ENCODE results near the gene PAFAH1B2.

Gene PAFAH1B2

DNA sequence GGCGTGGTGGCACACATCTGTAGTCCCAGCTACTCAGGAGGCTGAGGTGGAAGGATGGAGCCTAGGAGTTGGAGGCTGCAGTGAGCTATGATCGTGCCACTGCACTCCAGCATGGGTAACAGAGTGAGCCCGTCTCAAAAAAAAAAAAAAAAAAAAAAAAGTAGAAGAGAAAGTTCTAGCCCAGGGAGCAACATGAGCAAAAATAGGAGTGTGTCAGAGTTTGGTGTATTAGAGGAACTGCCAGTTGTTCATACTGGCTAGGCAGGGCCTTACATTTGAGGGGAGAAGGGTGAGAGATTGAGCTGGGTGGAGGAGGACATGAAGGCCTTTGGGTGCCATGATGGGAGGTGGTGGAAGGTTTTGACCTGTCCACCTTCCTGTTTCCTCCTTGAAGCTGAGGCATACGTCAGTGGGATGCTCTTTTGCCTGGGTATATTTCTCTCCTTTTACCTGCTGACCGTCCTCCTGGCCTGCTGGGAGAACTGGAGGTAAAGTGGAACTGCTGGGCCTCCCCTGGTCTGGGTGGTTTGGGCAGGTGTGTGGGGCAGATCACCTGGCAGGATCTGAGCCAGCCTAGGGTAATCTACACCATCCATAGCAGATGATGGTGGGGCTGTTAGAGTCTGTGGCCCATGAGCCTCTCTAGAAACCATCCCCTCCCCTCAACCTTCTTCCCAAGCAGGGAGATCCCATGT is 41.8 kb downstream of the PAFAH1B2 start:
- H3K4me3 ChIP-seq (ENCODE audit: low read length) = no peak overlapping the region
- TF ChIP-seq ZNF274 (IDR thresholded peaks at IDR 0.05; ENCODE audit: low read depth, low read length) = no peak

GRCh38 chr11:117186431-117186761 is 42.3 kb downstream of the PAFAH1B2 start:
- TF ChIP-seq ZNF274 (IDR thresholded peaks at IDR 0.05; ENCODE audit: low read depth, low read length) = no peak

GRCh38 chr11:117187007-117187406 is 42.9 kb downstream of the PAFAH1B2 start:
- no peak overlapping the region for H3K4me3 ChIP-seq (ENCODE audit: low read length)

More at GRCh38 chr11:117186431-117186761, 42.3 kb downstream of the PAFAH1B2 start:
- H3K4me3 ChIP-seq (ENCODE audit: low read length) = no peak overlapping the region

GRCh38 chr11:117187428-117187798 is 43.3 kb downstream of the PAFAH1B2 start:
- no peak overlapping the region for H3K4me3 ChIP-seq (ENCODE audit: low read length)
- no peak for TF ChIP-seq ZNF274 (IDR thresholded peaks at IDR 0.05; ENCODE audit: low read depth, low read length)

More at GRCh38 chr11:117187007-117187406, 42.9 kb downstream of the PAFAH1B2 start:
- no peak for TF ChIP-seq ZNF274 (IDR thresholded peaks at IDR 0.05; ENCODE audit: low read depth, low read length)

DNA sequence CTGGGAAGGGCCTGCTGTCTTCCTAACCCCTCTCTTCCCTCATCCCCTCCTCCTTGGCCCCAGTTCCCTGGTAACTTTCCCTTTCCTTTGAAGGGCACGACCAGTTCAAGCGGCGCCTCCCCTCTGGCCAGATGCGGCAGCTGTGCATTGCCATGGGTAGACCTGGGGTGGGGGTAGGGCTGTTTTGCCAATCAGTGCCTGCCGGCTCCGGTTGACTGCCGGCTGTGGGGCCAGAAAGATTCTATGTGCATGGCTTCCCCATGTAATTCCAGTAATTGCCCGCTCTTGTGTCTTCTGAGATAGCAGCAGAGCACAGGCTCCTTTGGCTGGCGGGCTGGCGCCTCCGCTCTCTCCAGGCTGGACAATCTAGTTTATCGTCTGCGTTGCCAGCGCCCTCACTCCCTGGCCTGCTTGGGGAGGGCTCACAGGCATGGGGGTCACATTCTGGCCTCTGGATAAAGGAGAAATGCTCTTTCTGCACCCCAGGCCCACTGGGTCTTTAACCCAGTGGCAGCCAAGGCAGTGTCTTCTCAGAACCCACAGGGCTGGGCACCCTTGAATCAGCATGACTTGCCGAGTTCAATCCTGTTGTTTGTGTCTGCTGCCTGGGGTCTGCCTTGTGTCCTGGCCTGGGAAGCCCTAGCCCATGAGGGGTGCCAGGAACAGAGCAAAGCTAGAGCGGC is 43.9 kb downstream of the PAFAH1B2 start:
- no peak overlapping the region for H3K4me3 ChIP-seq (ENCODE audit: low read length)
- TF ChIP-seq ZNF274 (IDR thresholded peaks at IDR 0.05; ENCODE audit: low read depth, low read length) = no peak

GRCh38 chr11:117188620-117189081 is 44.6 kb downstream of the PAFAH1B2 start:
- TF ChIP-seq ZNF274 (IDR thresholded peaks at IDR 0.05; ENCODE audit: low read depth, low read length) = no peak
- H3K4me3 ChIP-seq (ENCODE audit: low read length) = no peak overlapping the region

DNA sequence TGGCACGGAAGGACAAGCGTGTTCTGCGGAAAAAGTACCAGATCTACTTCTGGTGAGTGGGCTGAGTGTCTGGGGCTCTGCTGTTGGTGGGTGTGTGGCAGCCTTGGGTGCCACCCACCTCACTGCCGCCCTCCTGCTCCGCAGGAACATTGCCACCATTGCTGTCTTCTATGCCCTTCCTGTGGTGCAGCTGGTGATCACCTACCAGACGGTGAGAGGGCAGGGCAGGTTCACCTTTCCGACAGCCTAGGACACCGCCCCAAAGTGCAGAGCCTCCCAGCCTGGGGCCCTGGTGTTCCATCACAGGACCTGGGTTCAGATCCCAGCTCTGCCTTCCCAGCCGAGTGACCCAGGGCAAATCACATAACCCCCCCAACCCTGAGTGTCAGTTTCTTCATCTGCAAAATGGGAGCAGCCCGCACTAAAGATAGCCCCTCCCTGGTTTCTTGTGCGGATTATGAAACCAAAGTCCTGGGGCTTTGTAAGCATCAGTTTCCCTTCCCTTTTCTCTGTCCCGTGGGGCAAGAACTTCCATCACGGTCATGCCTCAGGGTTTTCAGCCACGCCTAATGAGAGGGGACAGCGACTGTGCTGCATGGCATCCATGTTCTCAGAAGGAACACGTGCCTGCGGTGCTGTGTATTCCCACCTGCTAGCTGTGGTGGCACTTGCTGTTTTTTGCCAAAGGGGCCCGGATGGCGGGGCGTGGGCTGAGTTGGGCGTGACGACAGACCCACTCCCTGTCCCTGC is 45.3 kb downstream of the PAFAH1B2 start:
- H3K4me3 ChIP-seq (ENCODE audit: low read length) = no peak overlapping the region
- no peak for TF ChIP-seq ZNF274 (IDR thresholded peaks at IDR 0.05; ENCODE audit: low read depth, low read length)

DNA sequence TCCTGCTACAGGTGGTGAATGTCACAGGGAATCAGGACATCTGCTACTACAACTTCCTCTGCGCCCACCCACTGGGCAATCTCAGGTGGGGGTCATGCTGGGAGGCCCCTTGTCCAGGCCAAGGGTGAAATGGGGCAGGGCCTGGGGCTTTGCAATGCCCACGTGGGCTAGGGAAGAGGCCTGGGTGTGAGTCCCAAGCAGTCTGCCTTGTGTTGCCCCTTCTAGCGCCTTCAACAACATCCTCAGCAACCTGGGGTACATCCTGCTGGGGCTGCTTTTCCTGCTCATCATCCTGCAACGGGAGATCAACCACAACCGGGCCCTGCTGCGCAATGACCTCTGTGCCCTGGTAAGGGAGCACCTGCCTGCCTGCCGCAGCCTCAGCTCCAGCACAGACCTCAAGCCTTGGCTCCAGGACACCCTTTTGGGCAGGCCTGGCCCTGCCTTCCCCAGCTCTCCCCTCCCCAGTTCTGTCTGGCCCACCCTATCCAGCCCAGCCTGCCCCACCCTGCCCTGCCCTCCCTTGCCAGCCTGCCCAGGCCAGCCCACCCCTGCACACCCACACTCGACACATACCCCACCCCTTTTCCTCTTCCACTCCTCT is 46.0 kb downstream of the PAFAH1B2 start:
- no peak overlapping the region for H3K4me3 ChIP-seq (ENCODE audit: low read length)
- no peak for TF ChIP-seq ZNF274 (IDR thresholded peaks at IDR 0.05; ENCODE audit: low read depth, low read length)

GRCh38 chr11:117191680-117192400 is 47.8 kb downstream of the PAFAH1B2 start:
- no peak for TF ChIP-seq ZNF274 (IDR thresholded peaks at IDR 0.05; ENCODE audit: low read depth, low read length)
- H3K4me3 ChIP-seq (ENCODE audit: low read length) = no peak overlapping the region

- no peak overlapping the region for H3K4me3 ChIP-seq (ENCODE audit: low read length)
- no peak for TF ChIP-seq ZNF274 (IDR thresholded peaks at IDR 0.05; ENCODE audit: low read depth, low read length)
These were observed 48.4 kb downstream of the PAFAH1B2 start for GRCh38 chr11:117192401-117192875.

DNA sequence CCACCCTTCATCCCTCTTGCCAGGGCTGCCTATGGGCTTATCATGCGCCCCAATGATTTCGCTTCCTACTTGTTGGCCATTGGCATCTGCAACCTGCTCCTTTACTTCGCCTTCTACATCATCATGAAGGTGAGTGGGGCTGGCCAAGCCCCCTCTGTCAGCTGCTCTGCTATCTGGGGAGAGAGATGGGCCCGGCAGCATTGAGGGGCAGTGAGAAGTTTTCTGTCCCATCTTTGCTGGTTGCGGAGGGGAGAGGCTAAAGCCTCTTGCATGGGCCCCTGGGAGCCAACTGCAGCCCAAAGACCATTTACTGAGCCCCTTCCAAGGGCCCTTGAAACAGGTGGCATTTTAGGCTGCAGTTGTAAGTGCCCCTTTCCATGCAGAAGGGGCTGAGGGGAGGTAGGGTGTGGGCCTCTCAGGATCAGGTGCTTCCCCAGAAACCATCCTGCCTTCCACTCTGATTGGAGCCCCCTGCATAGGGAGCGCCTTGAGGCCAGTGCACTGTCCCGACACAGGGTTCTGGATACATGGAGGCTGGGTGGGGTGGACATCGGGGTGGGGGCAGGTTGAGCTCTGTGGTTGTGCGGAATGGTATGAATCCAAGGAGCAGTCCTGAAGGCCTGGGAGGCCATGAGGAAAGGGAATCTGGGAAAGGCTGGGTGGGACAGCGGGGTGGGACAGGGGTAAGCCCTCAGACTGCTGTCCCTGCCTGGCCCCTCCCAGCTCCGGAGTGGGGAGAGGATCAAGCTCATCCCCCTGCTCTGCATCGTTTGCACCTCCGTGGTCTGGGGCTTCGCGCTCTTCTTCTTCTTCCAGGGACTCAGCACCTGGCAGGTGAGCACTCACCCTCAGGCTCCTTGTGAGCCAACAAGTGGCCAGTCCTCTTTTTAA is 49.3 kb downstream of the PAFAH1B2 start:
- TF ChIP-seq ZNF274 (IDR thresholded peaks at IDR 0.05; ENCODE audit: low read depth, low read length) = no peak
- H3K4me3 ChIP-seq (ENCODE audit: low read length) = no peak overlapping the region

DNA sequence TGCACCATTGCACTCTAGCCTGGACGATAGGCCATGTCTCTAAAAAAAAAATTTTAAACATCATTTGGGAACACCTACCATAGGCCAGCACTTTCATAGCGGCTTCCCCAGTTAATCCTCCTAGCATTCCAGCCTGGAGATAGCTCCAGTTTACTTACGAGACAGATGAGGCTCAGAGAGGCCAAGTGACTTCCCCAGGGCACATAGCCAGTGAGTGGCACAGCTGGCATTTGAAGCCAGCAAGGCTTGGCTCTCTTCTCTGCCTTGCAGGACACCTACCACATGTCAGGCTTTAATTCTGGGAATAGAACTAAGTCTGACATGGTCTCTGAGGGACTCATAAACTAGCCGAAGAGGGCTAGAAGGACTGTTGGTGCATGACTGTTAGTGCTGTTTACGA is 50.2 kb downstream of the PAFAH1B2 start:
- H3K4me3 ChIP-seq (ENCODE audit: low read length) = no peak overlapping the region
- no peak for TF ChIP-seq ZNF274 (IDR thresholded peaks at IDR 0.05; ENCODE audit: low read depth, low read length)

DNA sequence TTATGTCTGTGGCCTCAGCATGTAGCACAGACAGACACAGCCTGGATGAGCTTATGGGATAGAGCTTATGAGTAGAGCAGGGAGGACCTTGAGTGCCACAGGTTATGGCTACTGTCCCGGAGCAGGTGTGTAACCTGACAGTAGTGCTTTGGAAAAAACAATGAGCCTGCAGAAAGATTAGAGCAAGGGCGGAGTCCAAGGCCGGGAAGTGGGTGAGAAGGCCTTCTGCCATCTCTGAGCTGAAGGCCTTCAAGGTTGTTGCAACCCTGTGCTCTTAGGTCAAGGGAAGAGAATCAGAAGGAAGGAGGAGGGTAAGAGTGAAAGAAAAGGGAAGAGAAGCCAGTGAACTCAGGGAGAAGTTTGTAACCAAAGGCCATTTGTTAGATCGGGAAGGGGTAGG is 51.2 kb downstream of the PAFAH1B2 start:
- TF ChIP-seq ZNF274 (IDR thresholded peaks at IDR 0.05; ENCODE audit: low read depth, low read length) = no peak
- H3K4me3 ChIP-seq (ENCODE audit: low read length) = no peak overlapping the region
